Astrocyte (in vitro differentiated cells and primary cell): Measurements from ENCODE around the gene EPO.

Source experiments
- CTCF ChIP-seq: IDR thresholded peaks from 2 replicates; pipeline ENCODE4 v1.5.1; 2011; ENCODE audit warnings: low read depth, mild to moderate bottlenecking, inconsistent platforms, low read length, moderate library complexity; ENCODE audit not compliant: insufficient read depth
- EZH2 ChIP-seq: IDR thresholded peaks from 2 replicates; pipeline ENCODE4 v1.6.1; 2012; ENCODE audit warnings: mild to moderate bottlenecking, low read length, inconsistent platforms; ENCODE audit not compliant: insufficient read depth

- no peak for TF ChIP-seq CTCF
- no peak for TF ChIP-seq EZH2
Measured at GRCh38 chr7:100676501-100677306, 43.6 kb upstream of the EPO start.
